ENCODE data around the gene NLRC3. TPM values are rescaled to one million over a fixed set of nuclear protein-coding genes. Genes with fewer than 3 reads are reported as not detected.

Gene NLRC3
- total RNA-seq, 1 experiment from 2014 or later = 0.15 TPM

DNA sequence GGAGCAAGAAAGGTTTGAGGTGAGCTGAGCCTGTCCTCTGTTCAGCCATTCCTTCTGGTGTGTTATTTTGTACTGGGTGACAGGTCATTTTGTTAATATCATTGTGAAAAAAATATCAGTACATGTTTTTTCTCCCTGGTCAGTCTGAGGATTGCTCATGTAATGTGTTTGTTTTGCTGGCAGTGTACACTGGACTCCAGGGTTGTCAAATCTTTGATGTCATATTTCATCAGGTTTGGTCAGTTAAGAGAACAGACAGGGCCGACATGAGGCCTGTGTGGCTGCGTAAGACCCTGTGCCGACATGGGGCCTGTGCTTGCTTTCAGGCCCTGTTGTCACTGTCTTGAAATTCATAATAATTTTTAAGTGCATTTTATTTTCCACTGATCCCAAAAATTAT lies 53.9 kb downstream of the NLRC3 start:
- ChIA-PET RAD21 (ENCODE audit: low non-redundant PET in 1 of 2, low total read pairs in 2 of 2, uncharacterized antibody in 2 of 2, unreplicated experiment in 2 of 2) (no interaction called here), CTCF (no interaction called here), POLR2A (no interaction called here)
- no peak overlapping the region for H2AFZ ChIP-seq (ENCODE audit: low read depth, low read length, poor library complexity, severe bottlenecking)
- no peak overlapping the region for H3K4me3 ChIP-seq (replicated peaks in 1 of 2; ENCODE audit: low read depth in 1 of 2, low read length in 2 of 2)
- no peaks in the 10 kb centered on the region for H3K9me3 ChIP-seq (ENCODE audit: control insufficient read depth in 1 of 2, insufficient read depth in 1 of 2, low read depth in 1 of 2, low read length in 2 of 2)
- H4K20me1 ChIP-seq (ENCODE audit: insufficient read depth) = no peaks in the 10 kb centered on the region
- ATAC-seq (no peak), DNase-seq (ENCODE audit: low read depth, low spot score) (no peak)
- TF ChIP-seq, protein P1, sequence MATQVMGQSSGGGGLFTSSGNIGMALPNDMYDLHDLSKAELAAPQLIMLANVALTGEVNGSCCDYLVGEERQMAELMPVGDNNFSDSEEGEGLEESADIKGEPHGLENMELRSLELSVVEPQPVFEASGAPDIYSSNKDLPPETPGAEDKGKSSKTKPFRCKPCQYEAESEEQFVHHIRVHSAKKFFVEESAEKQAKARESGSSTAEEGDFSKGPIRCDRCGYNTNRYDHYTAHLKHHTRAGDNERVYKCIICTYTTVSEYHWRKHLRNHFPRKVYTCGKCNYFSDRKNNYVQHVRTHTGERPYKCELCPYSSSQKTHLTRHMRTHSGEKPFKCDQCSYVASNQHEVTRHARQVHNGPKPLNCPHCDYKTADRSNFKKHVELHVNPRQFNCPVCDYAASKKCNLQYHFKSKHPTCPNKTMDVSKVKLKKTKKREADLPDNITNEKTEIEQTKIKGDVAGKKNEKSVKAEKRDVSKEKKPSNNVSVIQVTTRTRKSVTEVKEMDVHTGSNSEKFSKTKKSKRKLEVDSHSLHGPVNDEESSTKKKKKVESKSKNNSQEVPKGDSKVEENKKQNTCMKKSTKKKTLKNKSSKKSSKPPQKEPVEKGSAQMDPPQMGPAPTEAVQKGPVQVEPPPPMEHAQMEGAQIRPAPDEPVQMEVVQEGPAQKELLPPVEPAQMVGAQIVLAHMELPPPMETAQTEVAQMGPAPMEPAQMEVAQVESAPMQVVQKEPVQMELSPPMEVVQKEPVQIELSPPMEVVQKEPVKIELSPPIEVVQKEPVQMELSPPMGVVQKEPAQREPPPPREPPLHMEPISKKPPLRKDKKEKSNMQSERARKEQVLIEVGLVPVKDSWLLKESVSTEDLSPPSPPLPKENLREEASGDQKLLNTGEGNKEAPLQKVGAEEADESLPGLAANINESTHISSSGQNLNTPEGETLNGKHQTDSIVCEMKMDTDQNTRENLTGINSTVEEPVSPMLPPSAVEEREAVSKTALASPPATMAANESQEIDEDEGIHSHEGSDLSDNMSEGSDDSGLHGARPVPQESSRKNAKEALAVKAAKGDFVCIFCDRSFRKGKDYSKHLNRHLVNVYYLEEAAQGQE (IDR thresholded peaks at IDR 0.05; ENCODE audit: low read depth) = no peak
- TF ChIP-seq ELF1 (IDR thresholded peaks at IDR 0.05; ENCODE audit: borderline replicate concordance, low read depth) (no peak), RAD21 (IDR thresholded peaks at IDR 0.05; ENCODE audit: low read depth) (no peak), EZH2 (IDR thresholded peaks at IDR 0.05) (no peak), SP1 (IDR thresholded peaks at IDR 0.05; ENCODE audit: low read depth) (no peak), POLR2A (IDR thresholded peaks at IDR 0.05; ENCODE audit: borderline replicate concordance, extremely low read depth, insufficient read depth, insufficient read length) (no peak), SIN3A (IDR thresholded peaks at IDR 0.05; ENCODE audit: low read depth) (no peak), ZNF274 (IDR thresholded peaks at IDR 0.05; ENCODE audit: low read depth, low read length) (no peak), CEBPB (IDR thresholded peaks at IDR 0.05; ENCODE audit: low read depth) (no peak), EGR1 (IDR thresholded peaks at IDR 0.05; ENCODE audit: low read depth) (no peak), TCF7L2 (IDR thresholded peaks at IDR 0.05; ENCODE audit: borderline replicate concordance, extremely low read depth, insufficient read depth, insufficient read length) (no peak), POLR2AphosphoS5 (IDR thresholded peaks at IDR 0.05; ENCODE audit: low read depth, low read length) (no peak), CBX3 (IDR thresholded peaks at IDR 0.05; ENCODE audit: low read depth) (no peak), SRF (IDR thresholded peaks at IDR 0.05; ENCODE audit: low read depth) (no peak), ZFX (IDR thresholded peaks at IDR 0.05) (no peak), EZH2phosphoT487 (IDR thresholded peaks at IDR 0.05; ENCODE audit: borderline replicate concordance) (no peak)
- TF ChIP-seq, protein P2, sequence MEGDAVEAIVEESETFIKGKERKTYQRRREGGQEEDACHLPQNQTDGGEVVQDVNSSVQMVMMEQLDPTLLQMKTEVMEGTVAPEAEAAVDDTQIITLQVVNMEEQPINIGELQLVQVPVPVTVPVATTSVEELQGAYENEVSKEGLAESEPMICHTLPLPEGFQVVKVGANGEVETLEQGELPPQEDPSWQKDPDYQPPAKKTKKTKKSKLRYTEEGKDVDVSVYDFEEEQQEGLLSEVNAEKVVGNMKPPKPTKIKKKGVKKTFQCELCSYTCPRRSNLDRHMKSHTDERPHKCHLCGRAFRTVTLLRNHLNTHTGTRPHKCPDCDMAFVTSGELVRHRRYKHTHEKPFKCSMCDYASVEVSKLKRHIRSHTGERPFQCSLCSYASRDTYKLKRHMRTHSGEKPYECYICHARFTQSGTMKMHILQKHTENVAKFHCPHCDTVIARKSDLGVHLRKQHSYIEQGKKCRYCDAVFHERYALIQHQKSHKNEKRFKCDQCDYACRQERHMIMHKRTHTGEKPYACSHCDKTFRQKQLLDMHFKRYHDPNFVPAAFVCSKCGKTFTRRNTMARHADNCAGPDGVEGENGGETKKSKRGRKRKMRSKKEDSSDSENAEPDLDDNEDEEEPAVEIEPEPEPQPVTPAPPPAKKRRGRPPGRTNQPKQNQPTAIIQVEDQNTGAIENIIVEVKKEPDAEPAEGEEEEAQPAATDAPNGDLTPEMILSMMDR (IDR thresholded peaks at IDR 0.05 in 2 of 3, conservative IDR thresholded peaks at IDR 0.05 in 1 of 3; ENCODE audit: borderline replicate concordance in 1 of 3, insufficient read depth in 1 of 3, low read depth in 2 of 3, low read length in 2 of 3) = no peak
- TF ChIP-seq, protein P3, sequence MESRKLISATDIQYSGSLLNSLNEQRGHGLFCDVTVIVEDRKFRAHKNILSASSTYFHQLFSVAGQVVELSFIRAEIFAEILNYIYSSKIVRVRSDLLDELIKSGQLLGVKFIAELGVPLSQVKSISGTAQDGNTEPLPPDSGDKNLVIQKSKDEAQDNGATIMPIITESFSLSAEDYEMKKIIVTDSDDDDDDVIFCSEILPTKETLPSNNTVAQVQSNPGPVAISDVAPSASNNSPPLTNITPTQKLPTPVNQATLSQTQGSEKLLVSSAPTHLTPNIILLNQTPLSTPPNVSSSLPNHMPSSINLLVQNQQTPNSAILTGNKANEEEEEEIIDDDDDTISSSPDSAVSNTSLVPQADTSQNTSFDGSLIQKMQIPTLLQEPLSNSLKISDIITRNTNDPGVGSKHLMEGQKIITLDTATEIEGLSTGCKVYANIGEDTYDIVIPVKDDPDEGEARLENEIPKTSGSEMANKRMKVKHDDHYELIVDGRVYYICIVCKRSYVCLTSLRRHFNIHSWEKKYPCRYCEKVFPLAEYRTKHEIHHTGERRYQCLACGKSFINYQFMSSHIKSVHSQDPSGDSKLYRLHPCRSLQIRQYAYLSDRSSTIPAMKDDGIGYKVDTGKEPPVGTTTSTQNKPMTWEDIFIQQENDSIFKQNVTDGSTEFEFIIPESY (IDR thresholded peaks at IDR 0.05; ENCODE audit: extremely low read depth, insufficient replicate concordance, low read length) = no peak
- TF ChIP-seq, protein P4, sequence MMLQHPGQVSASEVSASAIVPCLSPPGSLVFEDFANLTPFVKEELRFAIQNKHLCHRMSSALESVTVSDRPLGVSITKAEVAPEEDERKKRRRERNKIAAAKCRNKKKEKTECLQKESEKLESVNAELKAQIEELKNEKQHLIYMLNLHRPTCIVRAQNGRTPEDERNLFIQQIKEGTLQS (IDR thresholded peaks at IDR 0.05) = no peak
- no peaks in the 10 kb centered on the region for H3K9me2 ChIP-seq (ENCODE audit: insufficient read depth)
- H3K27ac ChIP-seq (ENCODE audit: low read depth, low read length) = no peak overlapping the region
- no peak overlapping the region for H3K4me2 ChIP-seq (ENCODE audit: low read length)
- intact Hi-C loops (cut with micrococcal nuclease) = no loop called here
- no peaks in the 10 kb centered on the region for H3K79me2 ChIP-seq (ENCODE audit: insufficient read depth, low read length)
- H3K4me1 ChIP-seq (ENCODE audit: control insufficient read depth in 1 of 2, insufficient read depth in 2 of 2, low read length in 2 of 2) = no peaks in the 10 kb centered on the region
- no peaks in the 10 kb centered on the region for H3K27me3 ChIP-seq (ENCODE audit: insufficient read depth, low read length)
- H3K9ac ChIP-seq (ENCODE audit: low read length) = no peak overlapping the region
- BruUV-seq (replicated peaks) = no TSS peak
- peaks cover 10 to 30% of the 10 kb centered on the region in 2 experiments for H3K36me3 ChIP-seq (ENCODE audit: control insufficient read depth in 1 of 2, insufficient read depth in 2 of 2, low read length in 2 of 2)
